IPS DF 6.9 (cell line): Measurements from ENCODE around the gene PPP1R7.

Experiments used
- DNase-seq: peaks from one replicate; pipeline ENCODE4 v3.0.0-alpha.2; 2013; ENCODE audit warnings: low read depth, low spot score
- H3K27ac ChIP-seq: one replicate; pipeline ENCODE4 v1.5.1; 2013; ENCODE audit warnings: low read length, control low read depth
- H3K27me3 ChIP-seq: 2 replicates; pipeline ENCODE4 v1.6.1; 2013; ENCODE audit warnings: mild to moderate bottlenecking, low read length; ENCODE audit not compliant: control insufficient read depth, insufficient read depth
- H3K36me3 ChIP-seq: 2 replicates; pipeline ENCODE4 v1.6.1; 2013; ENCODE audit warnings: low read length; ENCODE audit not compliant: control insufficient read depth, insufficient read depth
- H3K4me1 ChIP-seq: 2 replicates; pipeline ENCODE4 v1.6.1; 2013; ENCODE audit warnings: low read length; ENCODE audit not compliant: control insufficient read depth, insufficient read depth
- H3K4me3 ChIP-seq: 2 replicates; pipeline ENCODE4 v1.5.1; 2013; ENCODE audit warnings: mild to moderate bottlenecking, low read length
- H3K9me3 ChIP-seq: 2 replicates; pipeline ENCODE4 v1.6.1; 2013; ENCODE audit warnings: low read length, inconsistent platforms; ENCODE audit not compliant: control insufficient read depth, insufficient read depth
- WGBS: extraction: QIAGEN DNeasy Blood & Tissue Kit; methylation state at CpG from one replicate; pipeline ENCODE4 v1.1.7; 2013; ENCODE audit warnings: mixed read lengths, missing lambda C conversion rate; ENCODE audit not compliant: insufficient read length, insufficient coverage; 5-methylcytosine and 5-hydroxymethylcytosine counted together

PPP1R7 gene

DNA sequence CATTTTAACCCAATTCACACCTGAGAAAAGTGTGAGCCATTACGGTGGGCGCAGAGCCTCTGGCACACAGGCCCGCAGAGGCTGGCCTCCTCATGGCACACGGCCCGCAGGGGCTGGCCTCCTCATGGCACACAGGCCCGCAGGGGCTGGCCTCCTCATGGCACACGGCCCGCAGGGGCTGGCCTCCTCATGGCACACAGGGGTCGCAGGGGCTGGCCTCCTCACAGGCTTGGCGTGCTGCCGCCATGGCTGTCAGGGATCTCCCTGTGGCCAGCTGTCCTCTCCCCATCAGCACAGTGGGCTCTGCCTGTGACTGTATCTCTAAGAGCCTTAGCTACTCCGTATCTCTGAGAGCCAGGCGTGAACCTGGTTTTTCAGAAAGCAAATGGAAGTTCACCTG, 62.8 kb downstream of the PPP1R7 start:
- no peaks in the 10 kb centered on the region for H3K36me3 ChIP-seq
- no peak overlapping the region for H3K4me3 ChIP-seq
- H3K27me3 ChIP-seq, result no peaks in the 10 kb centered on the region
- H3K27ac ChIP-seq, result no peak overlapping the region
- no peak for DNase-seq
- WGBS, result no CpG with 5 or more reads among the region's 13 CpGs
- no peaks in the 10 kb centered on the region for H3K9me3 ChIP-seq
- no peaks in the 10 kb centered on the region; the same call in none of the 2 replicates for H3K4me1 ChIP-seq

DNA sequence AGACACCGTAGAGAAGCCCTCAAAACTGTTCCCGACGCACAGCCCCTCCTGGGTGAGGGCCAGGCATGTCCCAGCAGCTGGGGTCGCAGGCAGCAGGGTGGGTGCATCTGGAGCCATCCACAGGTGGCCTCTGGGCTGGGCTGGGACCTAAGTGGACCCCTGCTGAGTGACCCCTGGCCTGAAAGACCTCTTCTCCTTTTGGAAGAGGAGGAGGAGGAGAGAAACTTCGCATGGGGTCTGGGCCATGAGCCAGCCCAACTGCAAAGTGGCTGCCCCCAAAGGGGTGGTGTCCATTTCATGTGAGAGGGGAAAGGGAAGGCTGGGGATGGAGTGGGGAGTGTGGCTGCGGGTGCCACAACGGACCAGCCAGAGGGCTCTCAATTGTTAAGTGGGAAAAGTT, 63.3 kb downstream of the PPP1R7 start:
- no peaks in the 10 kb centered on the region; the same call in none of the 2 replicates for H3K4me1 ChIP-seq
- no peaks in the 10 kb centered on the region for H3K9me3 ChIP-seq
- no peaks in the 10 kb centered on the region for H3K36me3 ChIP-seq
- no peak for DNase-seq
- no peak overlapping the region for H3K4me3 ChIP-seq
- no CpG with 5 or more reads among the region's 7 CpGs for WGBS
- H3K27ac ChIP-seq, result no peak overlapping the region
- no peaks in the 10 kb centered on the region for H3K27me3 ChIP-seq

- Histone ChIP-seq H3K9me3 (no peaks in the 10 kb centered on the region), H3K4me1 (no peaks in the 10 kb centered on the region; the same call in none of the 2 replicates), H3K36me3 (no peaks in the 10 kb centered on the region), H3K27ac (no peak overlapping the region), H3K4me3 (no peak overlapping the region), H3K27me3 (no peaks in the 10 kb centered on the region)
- no peak for DNase-seq
- WGBS, result no CpG with 5 or more reads among the region's 10 CpGs
These were observed 63.9 kb downstream of the PPP1R7 start for GRCh38 chr2:241214209-241214608.

DNA sequence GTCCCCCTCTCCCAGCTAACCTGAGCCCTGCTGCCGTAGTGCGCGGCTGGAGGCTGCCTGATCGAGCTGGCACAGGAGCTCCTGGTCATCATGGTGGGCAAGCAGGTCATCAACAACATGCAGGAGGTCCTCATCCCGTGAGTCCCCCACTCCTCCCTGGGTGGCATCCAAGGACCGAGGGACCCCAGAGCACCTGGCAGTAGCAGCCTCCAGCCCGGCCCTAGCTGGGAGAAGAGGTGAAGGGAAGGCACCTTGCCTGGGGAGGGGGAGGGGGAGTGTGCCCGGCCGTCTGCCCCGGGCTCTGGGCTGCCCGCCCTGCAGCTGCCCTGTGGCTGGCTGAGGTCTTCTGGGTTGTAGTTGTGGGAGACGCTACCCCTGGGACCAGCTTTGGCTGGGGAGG, 64.5 kb downstream of the PPP1R7 start:
- Histone ChIP-seq H3K4me1 (no peaks in the 10 kb centered on the region; the same call in none of the 2 replicates), H3K27ac (no peak overlapping the region), H3K9me3 (no peaks in the 10 kb centered on the region), H3K36me3 (no peaks in the 10 kb centered on the region), H3K27me3 (no peaks in the 10 kb centered on the region), H3K4me3 (no peak overlapping the region)
- no peak for DNase-seq
- no CpG with 5 or more reads among the region's 12 CpGs for WGBS

DNA sequence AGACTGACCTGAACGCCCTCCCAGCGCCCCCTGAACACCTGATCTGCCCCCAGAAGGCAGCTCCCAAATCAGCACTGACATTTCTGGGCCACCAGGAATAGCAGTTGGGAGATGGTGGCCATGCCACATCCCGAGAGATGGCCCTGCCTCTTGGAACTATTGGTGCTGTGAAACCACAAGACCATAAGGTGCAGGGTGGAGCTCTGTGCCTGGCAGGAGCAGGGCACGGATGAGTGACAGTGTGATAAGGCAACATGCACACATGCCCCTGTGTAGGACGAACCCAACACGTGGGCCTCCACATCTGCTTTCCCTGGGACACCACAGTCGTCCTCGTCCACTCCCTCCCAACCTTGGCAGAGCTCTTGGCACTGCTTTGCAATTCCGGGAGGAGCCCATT, 65.2 kb downstream of the PPP1R7 start:
- Histone ChIP-seq H3K27me3 (no peaks in the 10 kb centered on the region), H3K4me3 (no peak overlapping the region), H3K4me1 (no peaks in the 10 kb centered on the region; the same call in none of the 2 replicates), H3K36me3 (no peaks in the 10 kb centered on the region), H3K27ac (no peak overlapping the region), H3K9me3 (no peaks in the 10 kb centered on the region)
- WGBS, result no CpG with 5 or more reads among the region's 9 CpGs
- no peak for DNase-seq

DNA sequence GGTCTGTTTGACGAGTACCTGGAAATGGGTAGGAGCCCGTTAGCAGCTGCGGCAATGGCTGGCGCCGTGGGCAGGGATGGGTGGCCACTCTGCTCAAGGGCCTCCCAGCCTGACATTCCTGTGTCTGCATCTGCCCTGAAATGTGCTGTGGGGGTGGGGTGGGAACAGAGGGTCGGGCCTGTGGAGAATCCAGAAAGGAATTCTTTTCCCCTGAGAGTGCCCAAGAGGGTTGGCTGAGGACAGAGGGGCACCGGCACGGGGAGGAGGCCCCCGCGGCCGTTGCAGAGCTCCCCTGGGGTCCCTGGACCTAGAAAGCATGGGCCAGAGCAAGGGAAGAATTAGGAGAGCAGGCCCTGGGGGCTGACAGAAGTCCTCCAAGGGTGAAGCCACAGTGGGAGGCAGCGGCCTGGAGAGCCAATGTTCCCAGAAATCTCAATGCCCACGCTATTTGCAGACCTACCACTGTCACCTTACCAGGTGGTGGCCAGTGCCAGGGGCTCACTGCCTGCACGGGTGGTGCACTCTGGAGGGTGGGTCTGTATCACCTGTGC, 66.0 kb downstream of the PPP1R7 start:
- Histone ChIP-seq H3K36me3 (no peaks in the 10 kb centered on the region), H3K27ac (no peak overlapping the region), H3K9me3 (no peaks in the 10 kb centered on the region), H3K4me3 (no peak overlapping the region), H3K27me3 (no peaks in the 10 kb centered on the region), H3K4me1 (no peaks in the 10 kb centered on the region; the same call in 1 of the 2 replicates)
- no peak for DNase-seq
- no CpG with 5 or more reads among the region's 14 CpGs for WGBS

- DNase-seq, result no peak
- Histone ChIP-seq H3K4me1 (no peaks in the 10 kb centered on the region; the same call in 1 of the 2 replicates), H3K27ac (no peak overlapping the region), H3K27me3 (no peaks in the 10 kb centered on the region), H3K9me3 (no peaks in the 10 kb centered on the region), H3K36me3 (no peaks in the 10 kb centered on the region), H3K4me3 (peak overlapping the region; percentile 55; the same call in 1 of the 2 replicates)
- no CpG with 5 or more reads among the region's 77 CpGs for WGBS
These were observed 67.2 kb downstream of the PPP1R7 start for GRCh38 chr2:241217320-241218031.

DNA sequence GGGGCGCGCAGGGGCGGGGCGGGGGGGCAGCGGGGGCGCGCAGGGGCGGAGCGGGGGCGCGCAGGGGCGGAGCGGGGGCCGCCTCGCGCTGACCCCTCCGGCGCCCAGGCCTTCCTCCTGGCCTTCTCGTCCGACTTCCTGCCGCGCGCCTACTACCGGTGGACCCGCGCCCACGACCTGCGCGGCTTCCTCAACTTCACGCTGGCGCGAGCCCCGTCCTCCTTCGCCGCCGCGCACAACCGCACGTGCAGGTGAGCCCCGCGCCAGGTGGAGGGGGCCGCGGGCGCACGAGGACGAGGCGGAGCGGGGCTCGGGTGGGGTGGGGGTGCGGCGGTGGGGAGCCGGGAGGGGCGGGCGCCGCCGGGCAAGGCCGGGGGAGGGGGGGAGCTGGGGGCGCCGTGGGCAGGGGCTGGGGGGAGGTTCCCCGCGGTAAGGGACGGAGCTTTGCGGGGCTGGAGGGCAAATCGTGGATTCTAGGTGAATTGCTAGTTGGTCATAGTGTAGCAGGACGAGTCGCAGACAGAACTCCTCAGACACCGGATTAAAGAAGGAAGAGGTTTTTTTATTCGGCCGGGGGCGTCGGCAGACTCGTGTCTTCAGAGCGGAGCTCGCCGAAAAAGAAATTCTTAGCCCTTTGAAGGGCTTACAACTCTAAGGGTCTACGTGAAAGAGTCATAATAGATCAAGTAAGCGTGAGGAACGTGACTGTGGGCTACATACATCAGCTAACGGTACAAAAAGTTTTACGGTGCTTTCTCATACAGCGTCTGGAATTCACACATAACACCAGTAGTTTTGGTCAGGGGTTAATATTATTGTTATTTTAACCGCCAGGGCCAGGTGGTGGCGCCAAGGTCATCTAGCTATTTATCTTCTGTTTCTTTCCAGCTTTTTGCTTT, 68.1 kb downstream of the PPP1R7 start:
- Histone ChIP-seq H3K4me1 (no peaks in the 10 kb centered on the region; the same call in 1 of the 2 replicates), H3K27me3 (no peaks in the 10 kb centered on the region), H3K9me3 (no peaks in the 10 kb centered on the region), H3K27ac (no peak overlapping the region), H3K36me3 (no peaks in the 10 kb centered on the region), H3K4me3 (peak overlapping the region; percentile 70; the same call in 1 of the 2 replicates)
- WGBS, result no CpG with 5 or more reads among the region's 83 CpGs
- no peak for DNase-seq

DNA sequence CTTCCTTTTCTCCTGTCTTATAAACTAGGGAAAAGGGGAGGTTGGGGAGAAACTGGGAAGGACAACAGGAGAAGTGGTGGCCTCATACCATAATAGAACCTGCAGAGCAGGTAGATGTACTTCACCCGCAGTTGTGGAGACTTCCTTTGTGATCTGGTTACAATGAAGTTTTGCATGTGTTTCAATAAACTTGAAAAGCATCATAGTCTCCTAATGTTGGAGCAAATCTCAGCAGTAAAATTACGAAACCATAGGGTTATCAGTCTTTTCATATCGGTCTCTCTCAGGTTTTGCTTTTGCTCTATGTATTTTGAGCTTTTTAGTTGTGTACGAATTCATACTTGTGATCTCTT, 68.7 kb downstream of the PPP1R7 start:
- Histone ChIP-seq H3K27ac (no peak overlapping the region), H3K4me3 (no peak overlapping the region; the same call in 1 of the 2 replicates), H3K27me3 (no peaks in the 10 kb centered on the region), H3K4me1 (no peaks in the 10 kb centered on the region; the same call in 1 of the 2 replicates), H3K36me3 (no peaks in the 10 kb centered on the region), H3K9me3 (no peaks in the 10 kb centered on the region)
- no peak for DNase-seq
- WGBS, result no CpG with 5 or more reads among the region's 4 CpGs

DNA sequence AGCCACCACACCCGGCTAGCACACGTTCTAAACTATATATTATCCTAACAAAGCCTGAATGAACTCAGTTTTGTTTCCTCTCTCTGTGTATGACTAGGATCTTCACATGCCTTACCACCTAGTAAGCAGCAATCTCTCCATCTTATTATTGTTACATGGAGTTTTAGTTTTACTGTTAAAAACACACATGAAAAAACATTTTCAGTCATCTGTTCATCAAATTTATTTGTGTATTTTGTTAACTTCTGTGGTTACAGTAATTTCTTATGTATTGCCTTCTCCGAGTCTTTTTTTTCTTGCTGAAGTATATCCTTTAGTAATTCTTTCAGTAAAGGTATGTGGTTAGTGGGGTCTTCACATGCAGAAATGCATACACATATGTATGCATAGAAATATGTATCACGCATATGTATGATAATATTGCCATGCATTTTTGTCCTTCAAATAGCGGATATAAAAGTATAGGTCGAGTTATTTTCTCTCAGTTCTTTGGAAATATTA, 69.6 kb downstream of the PPP1R7 start:
- DNase-seq, result no peak
- Histone ChIP-seq H3K27me3 (no peaks in the 10 kb centered on the region), H3K9me3 (no peaks in the 10 kb centered on the region), H3K4me3 (no peak overlapping the region), H3K4me1 (no peaks in the 10 kb centered on the region; the same call in 1 of the 2 replicates), H3K27ac (no peak overlapping the region), H3K36me3 (no peaks in the 10 kb centered on the region; the same call in 1 of the 2 replicates)
- WGBS, result no CpG with 5 or more reads among the region's 6 CpGs
